Measurements from ENCODE around the gene DDT.

Gene DDT

GRCh38 chr22:24003887-24004286, 29.6 kb upstream of the DDT start:
- H3K27me3 ChIP-seq (ENCODE audit: insufficient read depth, low read length, poor library complexity, severe bottlenecking): no peaks in the 10 kb centered on the region
- H3K79me2 ChIP-seq (ENCODE audit: insufficient read depth, low read length): no peaks in the 10 kb centered on the region
- no peak overlapping the region for H3K9ac ChIP-seq (ENCODE audit: low read depth, low read length, poor library complexity, severe bottlenecking)
- no peaks in the 10 kb centered on the region for H3K4me1 ChIP-seq (ENCODE audit: insufficient read depth, low read length, poor library complexity, severe bottlenecking)
- H3K9me3 ChIP-seq (ENCODE audit: insufficient read depth, low read depth, low read length): no peaks in the 10 kb centered on the region
- H4K20me1 ChIP-seq (ENCODE audit: insufficient read depth, low read length, poor library complexity, severe bottlenecking): no peaks in the 10 kb centered on the region
- no peak overlapping the region for H2AFZ ChIP-seq (ENCODE audit: low read length)
- H3K4me3 ChIP-seq (ENCODE audit: low read length, poor library complexity, severe bottlenecking): no peak overlapping the region
- TF ChIP-seq CTCF (conservative IDR thresholded peaks at IDR 0.05; ENCODE audit: low read length) (no peak), EZH2phosphoT487 (IDR thresholded peaks at IDR 0.05; ENCODE audit: borderline replicate concordance) (no peak)
- H3K4me2 ChIP-seq (ENCODE audit: low read depth, low read length, poor library complexity, severe bottlenecking): no peak overlapping the region
- no peaks in the 10 kb centered on the region for H3F3A ChIP-seq (ENCODE audit: low read depth)
- no peaks in the 10 kb centered on the region for H3K9me2 ChIP-seq (replicated peaks; ENCODE audit: low read depth, low read length)
- no peaks in the 10 kb centered on the region for H3K36me3 ChIP-seq (ENCODE audit: insufficient read depth, low read length)

GRCh38 chr22:24002851-24003250, 28.6 kb upstream of the DDT start:
- H3K36me3 ChIP-seq (ENCODE audit: insufficient read depth, low read length): no peaks in the 10 kb centered on the region
- no peaks in the 10 kb centered on the region for H3K4me1 ChIP-seq (ENCODE audit: insufficient read depth, low read length, poor library complexity, severe bottlenecking)
- no peaks in the 10 kb centered on the region for H3K9me2 ChIP-seq (replicated peaks; ENCODE audit: low read depth, low read length)
- no peak overlapping the region for H3K9ac ChIP-seq (ENCODE audit: low read depth, low read length, poor library complexity, severe bottlenecking)
- H2AFZ ChIP-seq (ENCODE audit: low read length): no peak overlapping the region
- no peaks in the 10 kb centered on the region for H4K20me1 ChIP-seq (ENCODE audit: insufficient read depth, low read length, poor library complexity, severe bottlenecking)
- H3K9me3 ChIP-seq (ENCODE audit: insufficient read depth, low read depth, low read length): no peaks in the 10 kb centered on the region
- H3F3A ChIP-seq (ENCODE audit: low read depth): no peaks in the 10 kb centered on the region
- H3K4me3 ChIP-seq (ENCODE audit: low read length, poor library complexity, severe bottlenecking): no peak overlapping the region
- H3K4me2 ChIP-seq (ENCODE audit: low read depth, low read length, poor library complexity, severe bottlenecking): no peak overlapping the region
- no peak for TF ChIP-seq EZH2phosphoT487 (IDR thresholded peaks at IDR 0.05; ENCODE audit: borderline replicate concordance)
- no peak for TF ChIP-seq CTCF (conservative IDR thresholded peaks at IDR 0.05; ENCODE audit: low read length)
- H3K27me3 ChIP-seq (ENCODE audit: insufficient read depth, low read length, poor library complexity, severe bottlenecking): no peaks in the 10 kb centered on the region
- H3K79me2 ChIP-seq (ENCODE audit: insufficient read depth, low read length): no peaks in the 10 kb centered on the region

GRCh38 chr22:24002272-24002671, 28.0 kb upstream of the DDT start:
- no peaks in the 10 kb centered on the region for H3K4me1 ChIP-seq (ENCODE audit: insufficient read depth, low read length, poor library complexity, severe bottlenecking)
- no peak overlapping the region for H2AFZ ChIP-seq (ENCODE audit: low read length)
- no peak overlapping the region for H3K9ac ChIP-seq (ENCODE audit: low read depth, low read length, poor library complexity, severe bottlenecking)
- no peaks in the 10 kb centered on the region for H3K27me3 ChIP-seq (ENCODE audit: insufficient read depth, low read length, poor library complexity, severe bottlenecking)
- H3K9me3 ChIP-seq (ENCODE audit: insufficient read depth, low read depth, low read length): no peaks in the 10 kb centered on the region
- no peak overlapping the region for H3K4me2 ChIP-seq (ENCODE audit: low read depth, low read length, poor library complexity, severe bottlenecking)
- no peaks in the 10 kb centered on the region for H3K79me2 ChIP-seq (ENCODE audit: insufficient read depth, low read length)
- TF ChIP-seq EZH2phosphoT487 (IDR thresholded peaks at IDR 0.05; ENCODE audit: borderline replicate concordance) (no peak), CTCF (conservative IDR thresholded peaks at IDR 0.05; ENCODE audit: low read length) (no peak)
- H3K36me3 ChIP-seq (ENCODE audit: insufficient read depth, low read length): no peaks in the 10 kb centered on the region
- no peak overlapping the region for H3K4me3 ChIP-seq (ENCODE audit: low read length, poor library complexity, severe bottlenecking)
- H3F3A ChIP-seq (ENCODE audit: low read depth): no peaks in the 10 kb centered on the region
- H3K9me2 ChIP-seq (replicated peaks; ENCODE audit: low read depth, low read length): no peaks in the 10 kb centered on the region
- H4K20me1 ChIP-seq (ENCODE audit: insufficient read depth, low read length, poor library complexity, severe bottlenecking): no peaks in the 10 kb centered on the region

Data from Loucy (cell line).